DND-41 (cell line): ENCODE measurements around the gene RGS19.

Experiments
- ATAC-seq: fragments of 200-7000 bp; cut with Tn5 transposase; 3 replicates; pipeline ENCODE4 v1.9.1; 2021; ENCODE audit warnings: low read depth; ENCODE audit not compliant: insufficient read depth
- DNase-seq: peaks from one replicate; pipeline ENCODE4 v3.0.0-alpha.2; 2020
- H2AFZ ChIP-seq: 2 replicates; pipeline ENCODE4 v1.6.0; 2012; ENCODE audit warnings: low read depth, low read length
- H3K27ac ChIP-seq: 2 replicates; pipeline ENCODE4 v1.5.1; 2012; ENCODE audit warnings: low read length, inconsistent platforms
- H3K27me3 ChIP-seq: fragments of 200-600 bp; sonication (generic); 2 replicates; pipeline ENCODE4 v1.6.0; 2012; ENCODE audit warnings: low read length, mild to moderate bottlenecking, inconsistent platforms; ENCODE audit not compliant: insufficient read depth, poor library complexity
- H3K36me3 ChIP-seq: 2 replicates; pipeline ENCODE4 v1.5.1; 2012; ENCODE audit warnings: low read length, inconsistent platforms; ENCODE audit not compliant: insufficient read depth
- H3K4me1 ChIP-seq: 2 replicates; pipeline ENCODE4 v1.5.1; 2012; ENCODE audit warnings: mild to moderate bottlenecking, low read length; ENCODE audit not compliant: insufficient read depth
- H3K4me2 ChIP-seq: 2 replicates; pipeline ENCODE4 v1.6.0; 2012; ENCODE audit warnings: mild to moderate bottlenecking, moderate library complexity, low read length, inconsistent platforms; ENCODE audit not compliant: insufficient read depth
- H3K4me3 ChIP-seq, 2 experiments: fragments of 200-600 bp in 1 of 2; shearing (Covaris generic) in 1 of 2; 2 replicates each; pipeline ENCODE4 v1.5.1; 2012 to 2016; ENCODE audit warnings: inconsistent platforms in 2 of 2, low read length in 2 of 2, mild to moderate bottlenecking in 2 of 2, low read depth in 1 of 2, moderate library complexity in 1 of 2
- H3K79me2 ChIP-seq: 2 replicates; pipeline ENCODE4 v1.6.0; 2012; ENCODE audit warnings: low read length, inconsistent platforms; ENCODE audit not compliant: insufficient read depth
- H3K9ac ChIP-seq: 2 replicates; pipeline ENCODE4 v1.6.0; 2012; ENCODE audit warnings: low read depth, mild to moderate bottlenecking, inconsistent platforms, low read length, moderate library complexity
- H3K9me3 ChIP-seq: 2 replicates; pipeline ENCODE4 v1.5.1; 2012; ENCODE audit warnings: low read length, moderate library complexity, mild to moderate bottlenecking, inconsistent platforms; ENCODE audit not compliant: insufficient read depth, severe bottlenecking
- H4K20me1 ChIP-seq: 2 replicates; pipeline ENCODE4 v1.6.0; 2012; ENCODE audit warnings: low read length; ENCODE audit not compliant: insufficient read depth
- EZH2 ChIP-seq: IDR thresholded peaks from 3 replicates; pipeline ENCODE4 v1.6.1; 2012; ENCODE audit warnings: borderline replicate concordance, low read depth, mild to moderate bottlenecking, moderate library complexity, low read length, inconsistent platforms; ENCODE audit not compliant: severe bottlenecking
- TF ChIP-seq, protein P1 (sequence below): IDR thresholded peaks from 2 replicates; pipeline ENCODE4 v1.5.1; 2012; ENCODE audit warnings: borderline replicate concordance, low read length, moderate library complexity, mild to moderate bottlenecking; ENCODE audit not compliant: poor library complexity, severe bottlenecking; ENCODE audit errors: extremely low read depth

RGS19 gene

DNA sequence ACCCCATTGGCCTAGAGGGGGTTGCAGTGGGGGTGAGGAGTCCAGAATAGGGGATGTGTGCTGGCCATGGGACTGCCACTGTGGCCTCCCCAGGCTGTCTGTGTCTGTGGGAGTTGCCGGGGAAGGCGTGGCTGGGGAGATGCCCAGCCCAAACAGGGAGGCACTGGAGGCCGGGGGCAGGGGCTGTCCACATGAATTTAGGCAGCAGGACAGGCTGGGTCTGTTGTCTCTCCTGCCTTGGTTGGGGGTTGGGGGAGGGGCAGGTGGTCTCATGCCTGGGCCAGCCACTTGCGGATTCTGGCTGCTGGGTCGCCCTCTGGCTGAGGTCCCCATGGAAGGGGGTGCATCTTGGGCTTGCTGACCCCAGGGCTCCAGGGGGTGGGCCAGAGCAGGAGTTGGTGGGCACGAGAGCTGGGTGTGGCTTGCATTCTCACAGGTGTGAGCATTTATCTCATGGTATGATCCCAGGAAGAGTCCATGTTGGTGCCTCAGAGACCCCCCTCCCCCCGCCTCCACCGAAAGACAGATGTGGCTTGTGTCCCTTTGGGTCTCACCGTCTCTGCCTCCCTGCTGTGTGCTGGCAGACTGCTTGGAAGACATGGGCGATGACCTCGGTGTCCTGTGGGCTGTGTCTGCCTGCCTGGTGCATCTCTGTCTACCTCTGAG lies 33.8 kb downstream of the RGS19 start:
- TF ChIP-seq, protein P1, sequence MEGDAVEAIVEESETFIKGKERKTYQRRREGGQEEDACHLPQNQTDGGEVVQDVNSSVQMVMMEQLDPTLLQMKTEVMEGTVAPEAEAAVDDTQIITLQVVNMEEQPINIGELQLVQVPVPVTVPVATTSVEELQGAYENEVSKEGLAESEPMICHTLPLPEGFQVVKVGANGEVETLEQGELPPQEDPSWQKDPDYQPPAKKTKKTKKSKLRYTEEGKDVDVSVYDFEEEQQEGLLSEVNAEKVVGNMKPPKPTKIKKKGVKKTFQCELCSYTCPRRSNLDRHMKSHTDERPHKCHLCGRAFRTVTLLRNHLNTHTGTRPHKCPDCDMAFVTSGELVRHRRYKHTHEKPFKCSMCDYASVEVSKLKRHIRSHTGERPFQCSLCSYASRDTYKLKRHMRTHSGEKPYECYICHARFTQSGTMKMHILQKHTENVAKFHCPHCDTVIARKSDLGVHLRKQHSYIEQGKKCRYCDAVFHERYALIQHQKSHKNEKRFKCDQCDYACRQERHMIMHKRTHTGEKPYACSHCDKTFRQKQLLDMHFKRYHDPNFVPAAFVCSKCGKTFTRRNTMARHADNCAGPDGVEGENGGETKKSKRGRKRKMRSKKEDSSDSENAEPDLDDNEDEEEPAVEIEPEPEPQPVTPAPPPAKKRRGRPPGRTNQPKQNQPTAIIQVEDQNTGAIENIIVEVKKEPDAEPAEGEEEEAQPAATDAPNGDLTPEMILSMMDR = no peak
- no peak for TF ChIP-seq EZH2
- H3K36me3 ChIP-seq = no peaks in the 10 kb centered on the region
- no peaks in the 10 kb centered on the region for H4K20me1 ChIP-seq
- H3K27me3 ChIP-seq = peaks cover 20% of the 10 kb centered on the region
- no peaks in the 10 kb centered on the region for H3K9me3 ChIP-seq
- no peaks in the 10 kb centered on the region for H3K79me2 ChIP-seq
- no peak overlapping the region for H3K4me2 ChIP-seq
- H2AFZ ChIP-seq = no peak overlapping the region
- no peak overlapping the region for H3K9ac ChIP-seq
- H3K4me3 ChIP-seq = no peak overlapping the region
- no peak overlapping the region for H3K27ac ChIP-seq
- peaks cover 15% of the 10 kb centered on the region for H3K4me1 ChIP-seq
- DNase-seq = no peak
- ATAC-seq = no peak

GRCh38 chr20:64044484-64045247 lies 34.7 kb downstream of the RGS19 start:
- H3K27me3 ChIP-seq = peaks cover 29% of the 10 kb centered on the region
- H3K4me1 ChIP-seq = peaks cover 15% of the 10 kb centered on the region
- H3K4me2 ChIP-seq = no peak overlapping the region
- H3K4me3 ChIP-seq = no peak overlapping the region
- H3K36me3 ChIP-seq = no peaks in the 10 kb centered on the region
- H3K9me3 ChIP-seq = no peaks in the 10 kb centered on the region
- 0 out of 2 replicates have a peak, but pooled peaks cover 2% of the 10 kb centered on the region for H4K20me1 ChIP-seq
- H2AFZ ChIP-seq = no peak overlapping the region
- H3K27ac ChIP-seq = no peak overlapping the region
- H3K79me2 ChIP-seq = no peaks in the 10 kb centered on the region
- DNase-seq = no peak
- no peak for ATAC-seq
- H3K9ac ChIP-seq = no peak overlapping the region
- no peak for TF ChIP-seq EZH2

- Histone ChIP-seq H3K27ac (no peak overlapping the region), H3K9ac (no peak overlapping the region), H3K4me3 (no peak overlapping the region), H3K4me1 (peaks cover 23% of the 10 kb centered on the region), H3K4me2 (no peak overlapping the region), H4K20me1 (peaks cover 8% of the 10 kb centered on the region; the same call in 1 of the 2 replicates), H2AFZ (no peak overlapping the region), H3K79me2 (no peaks in the 10 kb centered on the region), H3K27me3 (peaks cover 35% of the 10 kb centered on the region), H3K9me3 (no peaks in the 10 kb centered on the region), H3K36me3 (no peaks in the 10 kb centered on the region)
- no peak for TF ChIP-seq EZH2
- TF ChIP-seq, protein P1 = no peak
- ATAC-seq = no peak
- DNase-seq = no peak
Observed at GRCh38 chr20:64043768-64044167, 35.5 kb downstream of the RGS19 start.
